Common myeloid progenitor, CD34-positive (primary cell): ENCODE data around the gene COL6A5.

Source experiments
- CTCF ChIA-PET: fragments of 350-600 bp; sonication (Branson Sonifier 250); formaldehyde crosslinking; loops from one replicate; lab custom pipeline; 2021; ENCODE audit warnings: antibody characterized with exemption; lab: Charles Lee
- POLR2A ChIA-PET: fragments of 350-600 bp; sonication (Branson Sonifier 250); formaldehyde crosslinking; loops from one replicate; lab custom pipeline; 2021; ENCODE audit warnings: antibody characterized with exemption; lab: Charles Lee
- DNase-seq, 3 donors: peaks; one replicate each; pipeline versions ENCODE4 v3.0.0 to v3.0.0-alpha.2; 2013
- H3K27ac ChIP-seq, 2 experiments: 1 replicate in 1 of 2; 2 replicates in 1 of 2; pipeline ENCODE4 v1.7.0; 2013; ENCODE audit warnings: inconsistent platforms in 2 of 2, low read length in 2 of 2, mild to moderate bottlenecking in 2 of 2, low read depth in 1 of 2, moderate library complexity in 1 of 2; ENCODE audit not compliant: severe bottlenecking in 2 of 2, insufficient read depth in 1 of 2, poor library complexity in 1 of 2
- H3K27me3 ChIP-seq, 5 experiments: replicated peaks in 2 of 5; 1 replicate in 3 of 5; 2 replicates in 2 of 5; pipeline versions ENCODE4 v1.6.1 to v1.7.0; 2013; ENCODE audit warnings: low read length in 4 of 5, mild to moderate bottlenecking in 2 of 5, moderate library complexity in 2 of 5, inconsistent platforms in 1 of 5; ENCODE audit not compliant: insufficient read depth in 5 of 5, control insufficient read depth in 4 of 5
- H3K36me3 ChIP-seq, 4 experiments: 1 replicate in 2 of 4; 2 replicates in 2 of 4; pipeline versions ENCODE4 v1.6.1 to v1.7.0; 2013; ENCODE audit warnings: low read length in 3 of 4, control low read depth in 1 of 4, mild to moderate bottlenecking in 1 of 4; ENCODE audit not compliant: control insufficient read depth in 4 of 4, insufficient read depth in 4 of 4
- H3K4me1 ChIP-seq, 4 experiments: 1 replicate in 3 of 4; 2 replicates in 1 of 4; pipeline versions ENCODE4 v1.6.1 to v1.7.1; 2013; ENCODE audit warnings: low read length in 3 of 4, mild to moderate bottlenecking in 3 of 4, control low read depth in 1 of 4, inconsistent platforms in 1 of 4, moderate library complexity in 1 of 4; ENCODE audit not compliant: control insufficient read depth in 4 of 4, insufficient read depth in 4 of 4; ENCODE audit errors: control extremely low read depth in 1 of 4
- H3K4me3 ChIP-seq, 7 experiments: 1 replicate in 4 of 7; 2 replicates in 3 of 7; pipeline versions ENCODE4 v1.5.1 to v1.7.0; 2013; ENCODE audit warnings: mild to moderate bottlenecking in 7 of 7, low read length in 6 of 7, moderate library complexity in 6 of 7, inconsistent platforms in 2 of 7, low read depth in 2 of 7, control low read depth in 1 of 7; ENCODE audit not compliant: insufficient read depth in 4 of 7, control insufficient read depth in 1 of 7; ENCODE audit errors: extremely low read depth in 1 of 7
- H3K9me3 ChIP-seq, 5 experiments: 1 replicate in 4 of 5; 2 replicates in 1 of 5; pipeline versions ENCODE4 v1.6.1 to v1.7.1; 2013; ENCODE audit warnings: low read length in 4 of 5, mild to moderate bottlenecking in 2 of 5, inconsistent platforms in 1 of 5, low read depth in 1 of 5, moderate library complexity in 1 of 5; ENCODE audit not compliant: control insufficient read depth in 4 of 5, insufficient read depth in 2 of 5; ENCODE audit errors: control extremely low read depth in 1 of 5
- WGBS: methylation state at CpG from one replicate; pipeline ENCODE4 v1.1.5; 2013; ENCODE audit not compliant: insufficient coverage; 5-methylcytosine and 5-hydroxymethylcytosine counted together

COL6A5 gene

GRCh38 chr3:130488288-130488687 lies 142.8 kb downstream of the COL6A5 start:
- POLR2A ChIA-PET: no interaction called here
- H3K27ac ChIP-seq: no peak overlapping the region
- no peaks in the 10 kb centered on the region for H3K9me3 ChIP-seq
- no peaks in the 10 kb centered on the region for H3K36me3 ChIP-seq
- no peaks in the 10 kb centered on the region for H3K4me1 ChIP-seq
- CTCF ChIA-PET: no interaction called here
- WGBS: 100% methylated on average over 1 of the region's 1 CpG
- DNase-seq: no peak
- no peak overlapping the region for H3K4me3 ChIP-seq
- H3K27me3 ChIP-seq: peaks cover 0 to 3% (median 0%) of the 10 kb centered on the region in 5 experiments

DNA sequence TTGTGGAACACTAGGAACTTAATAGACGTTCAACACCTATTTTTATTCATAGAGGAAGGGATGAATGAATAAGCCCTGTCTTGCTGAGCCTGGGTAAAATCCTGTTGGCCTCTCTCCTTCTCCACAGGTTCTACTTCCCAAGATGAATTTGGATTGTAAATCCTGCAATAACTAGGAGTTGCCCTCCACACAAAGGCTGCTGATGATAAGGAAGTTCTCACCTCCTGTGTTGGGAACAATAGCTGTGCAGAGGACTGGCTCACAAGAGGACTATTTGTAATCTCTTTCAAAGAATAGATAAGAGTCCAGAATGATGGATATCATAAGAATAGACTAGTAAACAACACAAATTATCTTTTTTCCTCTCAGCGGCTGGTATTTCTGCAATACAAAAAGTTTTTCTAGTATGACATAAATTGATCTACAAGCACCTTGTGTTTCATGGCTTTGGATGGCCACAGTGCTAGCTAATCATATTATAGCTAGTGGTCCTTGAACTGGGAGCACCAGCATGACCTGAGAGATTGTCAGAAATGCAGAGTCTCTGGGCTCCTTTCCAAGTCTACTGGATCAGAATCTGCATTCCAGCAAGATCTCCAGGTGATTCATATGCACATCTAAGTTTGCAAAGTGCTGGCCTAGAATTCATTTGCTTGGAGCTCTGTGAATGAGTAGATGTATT lies 143.4 kb downstream of the COL6A5 start:
- no CpG with 5 or more reads among the region's 2 CpGs for WGBS
- H3K4me3 ChIP-seq: no peak overlapping the region
- H3K4me1 ChIP-seq: no peaks in the 10 kb centered on the region
- H3K27ac ChIP-seq: no peak overlapping the region
- H3K27me3 ChIP-seq: peaks cover 0 to 4% (median 0%) of the 10 kb centered on the region in 5 experiments
- H3K9me3 ChIP-seq: no peaks in the 10 kb centered on the region
- ChIA-PET CTCF (no interaction called here), POLR2A (no interaction called here)
- no peaks in the 10 kb centered on the region for H3K36me3 ChIP-seq
- DNase-seq: no peak

GRCh38 chr3:130490241-130490640 lies 144.8 kb downstream of the COL6A5 start:
- H3K36me3 ChIP-seq: no peaks in the 10 kb centered on the region
- H3K27me3 ChIP-seq: peaks cover 0 to 4% (median 0%) of the 10 kb centered on the region in 5 experiments
- H3K9me3 ChIP-seq: no peaks in the 10 kb centered on the region
- no peak overlapping the region for H3K27ac ChIP-seq
- no peak for DNase-seq
- ChIA-PET POLR2A (no interaction called here), CTCF (no interaction called here)
- no peak overlapping the region for H3K4me3 ChIP-seq
- no CpG with 5 or more reads among the region's 1 CpG for WGBS
- H3K4me1 ChIP-seq: no peaks in the 10 kb centered on the region

DNA sequence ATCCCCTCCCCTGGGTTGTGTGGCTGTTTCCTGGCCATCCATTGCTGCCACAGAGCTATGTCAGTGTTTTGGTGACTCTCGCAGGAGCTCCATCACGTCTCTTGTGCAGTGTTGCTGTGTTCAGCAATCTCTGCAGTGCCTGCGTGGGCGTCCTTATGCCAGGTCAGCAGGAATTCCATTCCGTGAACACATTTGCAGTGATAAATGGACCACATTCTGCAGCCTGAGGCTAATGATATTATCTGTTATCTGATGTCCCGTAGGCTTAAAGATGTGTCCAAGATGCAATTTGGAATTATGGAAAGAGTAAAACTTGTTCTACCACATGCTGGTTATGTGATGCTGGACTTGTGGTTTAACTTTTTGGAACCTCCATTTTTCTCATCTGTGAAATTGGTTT lies 146.0 kb downstream of the COL6A5 start:
- no peaks in the 10 kb centered on the region for H3K36me3 ChIP-seq
- no peak overlapping the region for H3K4me3 ChIP-seq
- H3K4me1 ChIP-seq: no peaks in the 10 kb centered on the region
- ChIA-PET CTCF (no interaction called here), POLR2A (no interaction called here)
- no peak for DNase-seq
- H3K27ac ChIP-seq: no peak overlapping the region
- 96% methylated on average over 6 of the region's 6 CpGs for WGBS
- H3K27me3 ChIP-seq: peaks cover 0 to 4% (median 0%) of the 10 kb centered on the region in 5 experiments
- no peaks in the 10 kb centered on the region for H3K9me3 ChIP-seq

DNA sequence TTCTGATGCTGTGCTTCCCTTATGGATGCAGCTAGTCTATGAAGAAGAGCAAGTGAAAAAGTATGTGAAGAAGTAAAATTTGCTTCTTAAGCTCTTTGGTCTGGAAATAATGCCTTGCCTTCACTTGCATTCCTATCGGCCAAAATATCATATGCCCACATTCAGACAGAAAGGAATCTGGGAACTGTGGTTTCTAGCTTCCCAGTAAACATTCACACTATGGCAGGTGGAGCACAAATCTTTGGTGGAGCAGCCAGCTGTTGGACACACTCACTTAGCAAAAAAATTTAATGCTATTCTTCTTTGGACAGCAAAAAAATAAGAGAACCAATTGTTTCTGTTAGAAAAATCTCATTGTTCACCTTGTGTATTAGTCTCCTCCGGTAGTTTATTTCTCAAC lies 159.2 kb downstream of the COL6A5 start:
- no peaks in the 10 kb centered on the region for H3K9me3 ChIP-seq
- no peaks in the 10 kb centered on the region for H3K4me1 ChIP-seq
- H3K27me3 ChIP-seq: peaks cover 2 to 18% (median 6%) of the 10 kb centered on the region in 5 experiments
- no peaks in the 10 kb centered on the region for H3K36me3 ChIP-seq
- ChIA-PET CTCF (no interaction called here), POLR2A (no interaction called here)
- no peak for DNase-seq
- WGBS: no CpG with 5 or more reads among the region's 2 CpGs
- no peak overlapping the region for H3K4me3 ChIP-seq
- H3K27ac ChIP-seq: no peak overlapping the region

DNA sequence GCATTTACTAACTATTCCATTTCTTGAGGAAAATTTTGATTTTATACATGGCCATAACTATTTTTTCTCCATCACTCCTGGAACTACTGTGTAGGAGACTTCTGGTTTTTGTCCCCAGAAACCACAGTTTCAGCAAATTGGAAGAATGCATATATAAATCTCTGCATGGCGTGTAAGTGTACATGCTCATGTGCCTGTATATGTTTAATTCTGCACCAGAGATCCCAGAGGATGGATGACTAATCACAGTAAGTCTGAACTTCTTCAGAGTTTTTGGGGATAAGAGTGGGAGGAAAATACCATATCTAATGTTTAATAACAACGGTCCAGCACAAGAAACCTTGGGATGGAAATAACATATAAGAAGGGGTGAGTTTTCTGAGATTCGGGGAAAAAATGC lies 160.6 kb downstream of the COL6A5 start:
- WGBS: 100% methylated on average over 1 of the region's 3 CpGs
- Histone ChIP-seq H3K36me3 (no peaks in the 10 kb centered on the region), H3K27me3 (peaks cover 2 to 23% (median 6%) of the 10 kb centered on the region in 5 experiments), H3K4me1 (no peaks in the 10 kb centered on the region), H3K27ac (no peak overlapping the region), H3K4me3 (no peak overlapping the region), H3K9me3 (no peaks in the 10 kb centered on the region)
- no peak for DNase-seq
- POLR2A ChIA-PET: no interaction called here
- CTCF ChIA-PET: no interaction called here

- whole genome bisulfite sequencing: no CpG with 5 or more reads among the region's 2 CpGs
- H3K4me3 ChIP-seq: no peak overlapping the region
- POLR2A ChIA-PET: no interaction called here
- CTCF ChIA-PET: no interaction called here
- no peaks in the 10 kb centered on the region for H3K4me1 ChIP-seq
- DNase-seq: no peak
- peaks cover 0 to 23% (median 4%) of the 10 kb centered on the region in 5 experiments for H3K27me3 ChIP-seq
- H3K27ac ChIP-seq: no peak overlapping the region
- no peaks in the 10 kb centered on the region for H3K9me3 ChIP-seq
- no peaks in the 10 kb centered on the region for H3K36me3 ChIP-seq
Observed at GRCh38 chr3:130507746-130508145, 162.3 kb downstream of the COL6A5 start.
